ENCODE results near the gene SLC22A2. TPM values are rescaled to one million over a fixed set of nuclear protein-coding genes. Genes with fewer than 3 reads are reported as not detected.

Gene SLC22A2
- total RNA-seq, 1 experiment from 2014 or later: 0.96 TPM

GRCh38 chr6:160298121-160298520, 39.5 kb upstream of the SLC22A2 start (continued):
- TF ChIP-seq JUN (CRISPR knock-in tag; IDR thresholded peaks at IDR 0.05): no peak
- no peak for TF ChIP-seq HMGXB4 (CRISPR knock-in tag; IDR thresholded peaks at IDR 0.05)
- no peak for TF ChIP-seq ATF1 (CRISPR knock-in tag; IDR thresholded peaks at IDR 0.05)
- TF ChIP-seq, protein P1, sequence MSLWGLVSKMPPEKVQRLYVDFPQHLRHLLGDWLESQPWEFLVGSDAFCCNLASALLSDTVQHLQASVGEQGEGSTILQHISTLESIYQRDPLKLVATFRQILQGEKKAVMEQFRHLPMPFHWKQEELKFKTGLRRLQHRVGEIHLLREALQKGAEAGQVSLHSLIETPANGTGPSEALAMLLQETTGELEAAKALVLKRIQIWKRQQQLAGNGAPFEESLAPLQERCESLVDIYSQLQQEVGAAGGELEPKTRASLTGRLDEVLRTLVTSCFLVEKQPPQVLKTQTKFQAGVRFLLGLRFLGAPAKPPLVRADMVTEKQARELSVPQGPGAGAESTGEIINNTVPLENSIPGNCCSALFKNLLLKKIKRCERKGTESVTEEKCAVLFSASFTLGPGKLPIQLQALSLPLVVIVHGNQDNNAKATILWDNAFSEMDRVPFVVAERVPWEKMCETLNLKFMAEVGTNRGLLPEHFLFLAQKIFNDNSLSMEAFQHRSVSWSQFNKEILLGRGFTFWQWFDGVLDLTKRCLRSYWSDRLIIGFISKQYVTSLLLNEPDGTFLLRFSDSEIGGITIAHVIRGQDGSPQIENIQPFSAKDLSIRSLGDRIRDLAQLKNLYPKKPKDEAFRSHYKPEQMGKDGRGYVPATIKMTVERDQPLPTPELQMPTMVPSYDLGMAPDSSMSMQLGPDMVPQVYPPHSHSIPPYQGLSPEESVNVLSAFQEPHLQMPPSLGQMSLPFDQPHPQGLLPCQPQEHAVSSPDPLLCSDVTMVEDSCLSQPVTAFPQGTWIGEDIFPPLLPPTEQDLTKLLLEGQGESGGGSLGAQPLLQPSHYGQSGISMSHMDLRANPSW (CRISPR knock-in tag; conservative IDR thresholded peaks at IDR 0.05; ENCODE audit: low read depth): no peak
- TF ChIP-seq SMAD3 (CRISPR knock-in tag; IDR thresholded peaks at IDR 0.05; ENCODE audit: borderline replicate concordance): no peak
- TF ChIP-seq, protein P2, sequence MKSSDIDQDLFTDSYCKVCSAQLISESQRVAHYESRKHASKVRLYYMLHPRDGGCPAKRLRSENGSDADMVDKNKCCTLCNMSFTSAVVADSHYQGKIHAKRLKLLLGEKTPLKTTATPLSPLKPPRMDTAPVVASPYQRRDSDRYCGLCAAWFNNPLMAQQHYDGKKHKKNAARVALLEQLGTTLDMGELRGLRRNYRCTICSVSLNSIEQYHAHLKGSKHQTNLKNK (CRISPR knock-in tag; IDR thresholded peaks at IDR 0.05): no peak
- TF ChIP-seq, protein P3, sequence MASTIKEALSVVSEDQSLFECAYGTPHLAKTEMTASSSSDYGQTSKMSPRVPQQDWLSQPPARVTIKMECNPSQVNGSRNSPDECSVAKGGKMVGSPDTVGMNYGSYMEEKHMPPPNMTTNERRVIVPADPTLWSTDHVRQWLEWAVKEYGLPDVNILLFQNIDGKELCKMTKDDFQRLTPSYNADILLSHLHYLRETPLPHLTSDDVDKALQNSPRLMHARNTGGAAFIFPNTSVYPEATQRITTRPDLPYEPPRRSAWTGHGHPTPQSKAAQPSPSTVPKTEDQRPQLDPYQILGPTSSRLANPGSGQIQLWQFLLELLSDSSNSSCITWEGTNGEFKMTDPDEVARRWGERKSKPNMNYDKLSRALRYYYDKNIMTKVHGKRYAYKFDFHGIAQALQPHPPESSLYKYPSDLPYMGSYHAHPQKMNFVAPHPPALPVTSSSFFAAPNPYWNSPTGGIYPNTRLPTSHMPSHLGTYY (CRISPR knock-in tag; IDR thresholded peaks at IDR 0.05): no peak
- TF ChIP-seq ZNF416 (CRISPR knock-in tag; IDR thresholded peaks at IDR 0.05): no peak

GRCh38 chr6:160297310-160297709, 38.7 kb upstream of the SLC22A2 start:
- Mint-ChIP-seq H3K27ac (no peak overlapping the region), H3K36me3 (peaks cover 2% of the 10 kb centered on the region), H3K4me3 (no peak overlapping the region), H3K9me3 (peaks cover 14% of the 10 kb centered on the region), H3K27me3 (ENCODE audit: low read depth) (no peaks in the 10 kb centered on the region; the same call in 1 of the 2 replicates), H3K4me1 (peaks cover 31% of the 10 kb centered on the region)
- DNase-seq (ENCODE audit: low spot score) (peak; percentile 54), ATAC-seq (peak; percentile 85)
- ChIA-PET POLR2A (no interaction called here), CTCF (interaction anchor here (0.6 to 2.7 kb wide), 14 partner anchors 12 to 215 kb away, joined by 3 to 49 read pairs (median 4); no protein-coding TSS in a partner anchor)
- TF ChIP-seq PRDM15 (CRISPR knock-in tag; IDR thresholded peaks at IDR 0.05) (peak; percentile 80), ZNF532 (CRISPR knock-in tag; IDR thresholded peaks at IDR 0.05; ENCODE audit: borderline replicate concordance) (no peak)
- TF ChIP-seq, protein P4, sequence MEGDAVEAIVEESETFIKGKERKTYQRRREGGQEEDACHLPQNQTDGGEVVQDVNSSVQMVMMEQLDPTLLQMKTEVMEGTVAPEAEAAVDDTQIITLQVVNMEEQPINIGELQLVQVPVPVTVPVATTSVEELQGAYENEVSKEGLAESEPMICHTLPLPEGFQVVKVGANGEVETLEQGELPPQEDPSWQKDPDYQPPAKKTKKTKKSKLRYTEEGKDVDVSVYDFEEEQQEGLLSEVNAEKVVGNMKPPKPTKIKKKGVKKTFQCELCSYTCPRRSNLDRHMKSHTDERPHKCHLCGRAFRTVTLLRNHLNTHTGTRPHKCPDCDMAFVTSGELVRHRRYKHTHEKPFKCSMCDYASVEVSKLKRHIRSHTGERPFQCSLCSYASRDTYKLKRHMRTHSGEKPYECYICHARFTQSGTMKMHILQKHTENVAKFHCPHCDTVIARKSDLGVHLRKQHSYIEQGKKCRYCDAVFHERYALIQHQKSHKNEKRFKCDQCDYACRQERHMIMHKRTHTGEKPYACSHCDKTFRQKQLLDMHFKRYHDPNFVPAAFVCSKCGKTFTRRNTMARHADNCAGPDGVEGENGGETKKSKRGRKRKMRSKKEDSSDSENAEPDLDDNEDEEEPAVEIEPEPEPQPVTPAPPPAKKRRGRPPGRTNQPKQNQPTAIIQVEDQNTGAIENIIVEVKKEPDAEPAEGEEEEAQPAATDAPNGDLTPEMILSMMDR (IDR thresholded peaks at IDR 0.05): no peak
